ENCODE measurements around the gene CIP2A.

GRCh38 chr3:108511055-108511454 is 78.2 kb downstream of the CIP2A start:
- TF ChIP-seq EZH2 (optimal IDR thresholded peaks at IDR 0.05; ENCODE audit: low read depth, low read length) = no peak
- TF ChIP-seq CTCF (IDR thresholded peaks at IDR 0.05; ENCODE audit: low read length) = no peak
- no peak for TF ChIP-seq EZH2phosphoT487 (IDR thresholded peaks at IDR 0.05; ENCODE audit: low read length)

All from MM.1S (cell line).